GM19240 (cell line): ENCODE results near the gene TRIO.
A peak's percentile ranks its signal among the peaks of the same experiment; 100 is the strongest.

Experiments used
- DNase-seq: peaks from one replicate; pipeline ENCODE4 v3.0.0; 2011; ENCODE audit warnings: low spot score; ENCODE audit not compliant: insufficient read length

The TRIO gene

GRCh38 chr5:14122089-14122488 lies 21.1 kb upstream of the TRIO start:
- no peak for DNase-seq

GRCh38 chr5:14123551-14123950 lies 19.6 kb upstream of the TRIO start:
- DNase-seq, result no peak

- DNase-seq, result no peak
Observed at GRCh38 chr5:14123974-14124482, 19.1 kb upstream of the TRIO start.

- DNase-seq, result no peak
Observed at GRCh38 chr5:14125262-14125661, 17.9 kb upstream of the TRIO start.

GRCh38 chr5:14127587-14127986 lies 15.6 kb upstream of the TRIO start:
- DNase-seq, result no peak

GRCh38 chr5:14128079-14128478 lies 15.1 kb upstream of the TRIO start:
- no peak for DNase-seq

GRCh38 chr5:14129123-14129522 lies 14.0 kb upstream of the TRIO start:
- DNase-seq, result no peak

GRCh38 chr5:14131855-14132503 lies 11.2 kb upstream of the TRIO start:
- no peak for DNase-seq

GRCh38 chr5:14133394-14133793 lies 9.7 kb upstream of the TRIO start:
- DNase-seq, result no peak

GRCh38 chr5:14134083-14134482 lies 9.1 kb upstream of the TRIO start:
- no peak for DNase-seq

- DNase-seq, result no peak
Observed at GRCh38 chr5:14134771-14135170, 8.4 kb upstream of the TRIO start.

GRCh38 chr5:14135621-14136020 lies 7.5 kb upstream of the TRIO start:
- DNase-seq, result no peak

GRCh38 chr5:14136228-14136627 lies 6.9 kb upstream of the TRIO start:
- no peak for DNase-seq

GRCh38 chr5:14138608-14139540 lies 4.3 kb upstream of the TRIO start:
- no peak for DNase-seq

- no peak for DNase-seq
Observed at GRCh38 chr5:14141764-14142163, 1.4 kb upstream of the TRIO start.

- peak; percentile 20 for DNase-seq
Observed at GRCh38 chr5:14142202-14142826, 828 bp upstream of the TRIO start.

- DNase-seq, result no peak
Observed at GRCh38 chr5:14143546-14143840, 351 bp downstream of the TRIO start.

- peak; percentile 30 for DNase-seq
Observed at GRCh38 chr5:14143841-14144585, 871 bp downstream of the TRIO start.

- peak; percentile 58 for DNase-seq
Observed at GRCh38 chr5:14144586-14145434, 1.7 kb downstream of the TRIO start.

- no peak for DNase-seq
Observed at GRCh38 chr5:14145435-14146334, 2.5 kb downstream of the TRIO start.
